ENCODE results near the gene ACD. TPM values are rescaled to one million over a fixed set of nuclear protein-coding genes. Genes with fewer than 3 reads are reported as not detected.

Gene ACD
- total and polyA plus RNA-seq, 9 donors = 5.3 to 40.8 (median 29.4) TPM

- intact Hi-C loops (cut with DNase I) = no loop called here
- no peak overlapping the region for H3K27ac ChIP-seq
- no peaks in the 10 kb centered on the region for H3K9me3 ChIP-seq
- DNase-seq = no peak
- WGBS, 3 donors = 92% methylated on average over 3 of the region's 3 CpGs
- H3K4me3 ChIP-seq = no peak overlapping the region
- no peaks in the 10 kb centered on the region for H3K27me3 ChIP-seq
- TF ChIP-seq EP300 (IDR thresholded peaks at IDR 0.05) (no peak), POLR2A (IDR thresholded peaks at IDR 0.05) (no peak), CTCF (IDR thresholded peaks at IDR 0.05) (no peak)
- H3K4me1 ChIP-seq (ENCODE audit: insufficient read depth) = peaks cover 4% of the 10 kb centered on the region
- no peaks in the 10 kb centered on the region for H3K36me3 ChIP-seq
Measured at GRCh38 chr16:67608364-67608763, 51.7 kb downstream of the ACD start.

Other genes with a start within 250 kb of the ACD start
- gene ZDHHC1, start 243.8 kb downstream of the ACD start, total RNA-seq = 10 to 100 TPM; 17.3 to 45.5 (median 24.8) TPM
- gene ZDHHC1, start 243.8 kb downstream of the ACD start, polyA plus RNA-seq = 10 to 100 TPM in 1 of 2 donors, 1 to 10 TPM in 1; 1.4 to 15.7 TPM
- gene HSD11B2, start 229.1 kb downstream of the ACD start, total RNA-seq = 10 to 100 TPM in 5 of 7 donors, 1 to 10 TPM in 2; 1.3 to 26.3 (median 17.1) TPM
- gene HSD11B2, start 229.1 kb downstream of the ACD start, polyA plus RNA-seq = 1 to 10 TPM; 4.6 to 5.1 TPM
- gene ATP6V0D1, start 179.1 kb downstream of the ACD start, total RNA-seq = 100 to 1,000 TPM in 1 of 7 donors, 10 to 100 TPM in 6; 35.8 to 113 (median 63.0) TPM
- gene ATP6V0D1, start 179.1 kb downstream of the ACD start, polyA plus RNA-seq = 10 to 100 TPM; 32.5 to 66.0 TPM
- under 1 TPM in 2 of 7 donors, not detected in 5; 0.48 to 0.55 TPM for gene AGRP, start 176.7 kb downstream of the ACD start, total RNA-seq
- gene AGRP, start 176.7 kb downstream of the ACD start, polyA plus RNA-seq = under 1 TPM in 1 of 2 donors, not detected in 1; 0.11 TPM
- 10 to 100 TPM; 22.3 to 96.3 (median 85.6) TPM for gene RIPOR1, start 131.4 kb downstream of the ACD start, total RNA-seq
- 10 to 100 TPM; 31.9 to 38.7 TPM for gene RIPOR1, start 131.4 kb downstream of the ACD start, polyA plus RNA-seq
- 10 to 100 TPM; 21.0 to 47.6 (median 42.2) TPM for gene CTCF, start 97.7 kb downstream of the ACD start, total RNA-seq
- 10 to 100 TPM; 26.8 to 48.4 TPM for gene CTCF, start 97.7 kb downstream of the ACD start, polyA plus RNA-seq
- 1 to 10 TPM in 2 of 7 donors, under 1 TPM in 4, not detected in 1; 0.23 to 1.5 (median 0.61) TPM for gene CARMIL2, start 15.1 kb downstream of the ACD start, total RNA-seq
- under 1 TPM; 0.10 to 0.51 TPM for gene CARMIL2, start 15.1 kb downstream of the ACD start, polyA plus RNA-seq
- gene PARD6A, start 700 bp upstream of the ACD start, total RNA-seq = 10 to 100 TPM in 1 of 7 donors, 1 to 10 TPM in 6; 2.7 to 12.9 (median 5.1) TPM
- gene PARD6A, start 700 bp upstream of the ACD start, polyA plus RNA-seq = 1 to 10 TPM in 1 of 2 donors, under 1 TPM in 1; 0.53 to 3.0 TPM
- gene ENKD1, start 6.5 kb upstream of the ACD start, total RNA-seq = 10 to 100 TPM; 17.3 to 45.6 (median 21.7) TPM
- gene ENKD1, start 6.5 kb upstream of the ACD start, polyA plus RNA-seq = 10 to 100 TPM in 1 of 2 donors, 1 to 10 TPM in 1; 8.0 to 29.8 TPM
- gene C16orf86, start 6.6 kb upstream of the ACD start, total RNA-seq = 1 to 10 TPM; 2.2 to 8.2 (median 4.6) TPM
- 1 to 10 TPM in 1 of 2 donors, under 1 TPM in 1; 0.13 to 6.8 TPM for gene C16orf86, start 6.6 kb upstream of the ACD start, polyA plus RNA-seq
- gene GFOD2, start 59.1 kb upstream of the ACD start, total RNA-seq = 10 to 100 TPM in 6 of 7 donors, 1 to 10 TPM in 1; 8.6 to 15.9 (median 13.4) TPM
- 10 to 100 TPM in 1 of 2 donors, 1 to 10 TPM in 1; 8.3 to 10.9 TPM for gene GFOD2, start 59.1 kb upstream of the ACD start, polyA plus RNA-seq
- 10 to 100 TPM in 6 of 7 donors, 1 to 10 TPM in 1; 8.3 to 19.6 (median 17.1) TPM for gene RANBP10, start 146.3 kb upstream of the ACD start, total RNA-seq
- 10 to 100 TPM; 13.0 to 15.5 TPM for gene RANBP10, start 146.3 kb upstream of the ACD start, polyA plus RNA-seq
- 10 to 100 TPM in 1 of 7 donors, 1 to 10 TPM in 6; 2.4 to 13.1 (median 3.2) TPM for gene TSNAXIP1, start 146.6 kb upstream of the ACD start, total RNA-seq
- 1 to 10 TPM; 2.7 to 3.7 TPM for gene TSNAXIP1, start 146.6 kb upstream of the ACD start, polyA plus RNA-seq
- 10 to 100 TPM; 31.0 to 59.7 (median 46.6) TPM for gene THAP11, start 182.1 kb upstream of the ACD start, total RNA-seq
- 10 to 100 TPM; 17.3 to 30.6 TPM for gene THAP11, start 182.1 kb upstream of the ACD start, polyA plus RNA-seq
- 10 to 100 TPM; 35.9 to 98.1 (median 67.8) TPM for gene NUTF2, start 186.7 kb upstream of the ACD start, total RNA-seq
- 100 to 1,000 TPM in 1 of 2 donors, 10 to 100 TPM in 1; 67.6 to 105 TPM for gene NUTF2, start 186.7 kb upstream of the ACD start, polyA plus RNA-seq
- gene CENPT, start 187.4 kb upstream of the ACD start, total RNA-seq = 10 to 100 TPM; 35.8 to 44.9 (median 42.0) TPM
- gene CENPT, start 187.4 kb upstream of the ACD start, polyA plus RNA-seq = 10 to 100 TPM; 18.4 to 57.4 TPM
- 10 to 100 TPM; 34.7 to 65.3 (median 54.0) TPM for gene EDC4, start 212.8 kb upstream of the ACD start, total RNA-seq
- gene EDC4, start 212.8 kb upstream of the ACD start, polyA plus RNA-seq = 10 to 100 TPM; 29.8 to 37.9 TPM
- 1 to 10 TPM in 6 of 7 donors, under 1 TPM in 1; 0.95 to 3.9 (median 2.5) TPM for gene NRN1L, start 224.6 kb upstream of the ACD start, total RNA-seq
- gene NRN1L, start 224.6 kb upstream of the ACD start, polyA plus RNA-seq = 1 to 10 TPM in 1 of 2 donors, not detected in 1; 4.7 TPM
- 10 to 100 TPM; 13.6 to 38.9 (median 31.6) TPM for gene PSKH1, start 233.0 kb upstream of the ACD start, total RNA-seq
- 10 to 100 TPM in 1 of 2 donors, 1 to 10 TPM in 1; 9.6 to 26.6 TPM for gene PSKH1, start 233.0 kb upstream of the ACD start, polyA plus RNA-seq